Activated T-helper 1 cell treated with anti-CD3 and anti-CD28 coated beads, Interleukin-2, amount 50 U/mL, for 16 hours (primary cell): ENCODE data around the gene KREMEN1.
"Not testable (repeated sequence)": the region's sequence is repeated elsewhere in the genome, so short reads cannot be mapped to it uniquely, and the experiment has no call there.

Experiments
- DNase-seq, 2 donors: peaks; one replicate each; pipeline ENCODE4 v3.0.0-alpha.2; 2020; ENCODE audit warnings: low read depth in 1 of 2, low spot score in 1 of 2

The KREMEN1 gene

GRCh38 chr22:29102300-29102699 lies 29.5 kb downstream of the KREMEN1 start:
- no peak for DNase-seq

- DNase-seq = no peak
Measured at GRCh38 chr22:29103121-29103520, 30.3 kb downstream of the KREMEN1 start.

DNA sequence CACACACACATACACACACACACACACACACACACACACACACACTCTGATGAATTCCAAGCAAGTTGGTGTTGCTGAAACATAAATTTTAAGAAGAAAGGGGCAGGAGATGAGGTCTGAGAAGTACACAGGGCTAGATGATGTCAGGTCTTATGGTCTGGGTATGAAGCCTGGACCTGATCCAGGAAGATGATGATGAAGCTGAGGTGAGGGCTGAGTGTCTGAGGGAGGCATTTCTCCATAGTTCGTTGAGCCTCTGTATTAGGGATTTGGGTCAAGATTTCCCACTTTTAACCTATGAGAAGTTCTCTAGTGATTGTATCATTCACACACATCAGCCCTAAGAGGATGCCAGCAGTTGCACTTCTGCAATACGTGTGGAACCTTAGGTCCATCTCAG lies 32.6 kb downstream of the KREMEN1 start:
- DNase-seq = no peak

DNA sequence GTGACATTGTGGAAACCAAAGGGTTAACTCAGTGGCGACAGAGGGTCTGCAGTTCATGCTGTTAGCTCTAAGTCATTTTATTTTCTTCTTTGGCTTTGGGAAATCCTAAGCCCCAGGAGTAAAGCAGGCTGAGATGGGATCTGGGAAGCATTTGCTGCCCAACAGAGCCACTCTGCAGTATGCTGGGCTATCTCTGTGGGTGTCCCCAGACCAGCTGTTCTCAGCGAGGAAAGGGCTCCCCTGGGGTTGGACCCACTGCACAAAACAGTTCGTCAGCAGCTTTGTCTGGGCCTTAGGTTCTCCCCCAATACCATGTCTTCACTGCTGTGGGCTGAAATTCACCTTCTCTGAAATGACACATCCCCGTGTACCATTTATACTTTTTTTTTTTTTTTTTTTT lies 34.0 kb downstream of the KREMEN1 start:
- DNase-seq = no peak

- DNase-seq = no peak
Measured at GRCh38 chr22:29108137-29108536, 35.3 kb downstream of the KREMEN1 start.

DNA sequence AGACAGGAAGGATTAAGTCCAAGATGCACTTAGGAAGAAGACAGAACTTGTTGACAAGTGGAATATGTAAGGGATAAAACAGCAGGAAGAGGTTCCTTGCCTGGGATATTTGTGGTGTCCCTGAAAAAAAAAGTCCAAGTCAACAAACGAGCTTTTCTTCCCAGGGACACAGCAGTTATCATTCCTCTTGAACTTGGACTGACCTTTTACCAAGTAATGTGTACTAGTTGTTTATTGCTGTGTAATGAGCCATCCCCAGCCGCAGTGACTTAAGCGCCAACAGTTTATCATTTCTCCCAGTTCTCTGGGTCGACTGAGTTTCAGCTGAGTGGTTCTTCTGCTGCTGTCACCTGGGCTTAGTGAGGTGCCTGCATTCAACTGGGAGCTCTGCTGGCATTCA lies 37.0 kb downstream of the KREMEN1 start:
- DNase-seq = no peak

- DNase-seq = no peak
Measured at GRCh38 chr22:29110946-29111345, 38.1 kb downstream of the KREMEN1 start.

DNA sequence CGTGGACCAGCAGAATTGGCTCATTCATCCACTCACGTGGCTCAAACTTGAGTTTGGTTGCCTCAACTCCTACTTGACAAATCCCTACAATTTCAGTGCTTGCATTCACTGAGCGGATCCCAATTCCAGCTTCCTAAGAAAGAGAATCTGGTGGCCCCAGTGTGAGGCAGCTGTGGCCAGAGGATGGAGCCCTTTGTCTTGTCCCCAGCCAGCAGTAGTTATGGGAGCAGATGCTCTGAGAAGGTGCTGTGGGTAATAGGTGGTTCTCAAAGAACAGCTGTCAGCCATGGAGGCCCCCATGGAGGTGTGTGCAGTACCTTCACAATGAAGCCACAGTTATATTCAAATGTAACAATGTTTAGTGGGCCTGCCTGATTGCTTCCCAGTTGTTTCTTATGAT lies 39.3 kb downstream of the KREMEN1 start:
- DNase-seq = no peak

DNA sequence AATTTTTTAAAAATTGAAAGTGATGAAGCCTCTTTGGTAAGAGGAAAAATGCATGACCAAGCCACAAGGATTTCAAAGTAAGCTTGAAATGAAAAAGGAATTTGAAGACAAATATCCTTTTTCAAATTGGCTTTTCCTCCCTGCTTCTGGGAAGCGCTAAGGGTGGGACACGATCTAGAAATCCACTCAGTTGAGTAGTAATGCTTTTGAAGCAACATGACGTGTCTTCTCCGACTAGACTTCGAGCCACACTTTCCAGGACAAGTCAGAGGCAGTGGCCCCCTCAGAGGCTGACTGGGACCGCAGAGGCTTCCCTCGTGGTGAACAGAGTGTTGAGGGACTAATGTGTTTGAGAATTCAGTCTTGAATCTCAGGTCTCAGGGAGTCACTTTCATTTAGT lies 39.8 kb downstream of the KREMEN1 start:
- DNase-seq = no peak

GRCh38 chr22:29113319-29113718 lies 40.5 kb downstream of the KREMEN1 start:
- DNase-seq = no peak

GRCh38 chr22:29114392-29114791 lies 41.6 kb downstream of the KREMEN1 start:
- no peak for DNase-seq

GRCh38 chr22:29115682-29116288 lies 43.0 kb downstream of the KREMEN1 start:
- DNase-seq = no peak

DNA sequence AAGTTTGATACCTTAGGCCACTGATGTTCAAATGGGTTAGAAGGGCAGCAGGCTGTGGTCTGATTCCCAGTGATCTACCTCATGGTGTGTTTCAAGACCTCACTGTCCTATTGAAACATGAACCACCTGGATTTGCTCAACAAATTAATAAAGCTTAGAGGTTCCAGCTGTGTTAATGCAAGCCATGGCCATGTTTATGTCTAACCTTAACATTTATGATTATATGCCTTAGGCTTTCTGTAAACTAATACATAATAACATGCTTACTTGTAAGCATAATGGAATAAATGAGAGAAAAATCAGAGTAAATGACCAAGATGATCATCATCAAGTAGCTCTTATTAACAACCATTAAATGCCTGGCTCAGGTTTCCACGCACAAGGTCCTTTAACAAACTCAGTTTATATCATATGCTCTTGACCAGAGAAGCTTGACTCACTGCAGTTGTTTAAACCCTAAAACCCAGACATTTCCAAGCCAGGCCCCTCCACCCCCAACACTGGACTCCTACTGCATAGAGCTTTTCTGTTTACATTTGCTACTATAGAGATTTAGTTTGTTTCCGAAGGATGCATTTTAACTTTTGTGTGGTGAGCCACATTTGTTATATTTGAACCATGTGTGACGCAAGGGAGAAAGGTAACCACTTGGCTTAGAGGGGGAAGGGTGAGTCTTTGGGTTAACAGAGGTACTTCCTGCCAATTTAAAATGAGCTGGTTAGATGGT lies 43.7 kb downstream of the KREMEN1 start:
- DNase-seq = no peak

DNA sequence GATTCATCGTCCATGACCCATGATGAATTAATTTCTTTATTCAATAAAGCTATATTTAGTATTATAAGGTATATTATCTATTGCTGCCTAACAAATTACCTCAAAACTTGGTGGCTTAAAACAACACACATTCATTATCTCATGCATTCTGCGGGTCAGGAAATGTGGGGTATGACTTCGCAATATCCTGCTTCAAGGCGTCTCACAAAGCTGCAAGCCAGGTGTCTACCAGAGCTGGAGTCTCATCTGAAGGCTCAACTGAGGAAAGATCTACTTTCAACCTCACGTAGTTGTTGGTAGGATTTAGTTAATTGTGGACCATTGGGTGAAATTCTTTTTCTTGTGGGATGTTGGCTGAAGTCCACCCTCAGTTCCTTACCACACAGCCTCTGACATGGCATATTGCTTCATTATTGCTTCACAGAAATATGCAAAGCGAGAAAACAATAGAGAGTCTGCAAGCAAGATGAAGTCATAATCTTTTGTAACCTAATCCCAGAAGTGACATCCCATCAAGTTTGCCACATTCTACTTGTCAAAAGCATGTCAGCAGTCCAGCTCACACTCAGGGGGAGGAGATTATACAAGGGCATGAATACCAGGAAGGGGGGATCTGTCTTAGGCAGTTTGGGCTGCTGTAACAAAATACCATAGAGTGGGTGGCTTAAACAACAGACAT lies 45.1 kb downstream of the KREMEN1 start:
- DNase-seq = no peak

- not testable (repeated sequence) for DNase-seq
Measured at GRCh38 chr22:29120098-29120912, 47.5 kb downstream of the KREMEN1 start.

- no peak for DNase-seq
Measured at GRCh38 chr22:29121124-29121523, 48.3 kb downstream of the KREMEN1 start.

- no peak for DNase-seq
Measured at GRCh38 chr22:29122041-29122440, 49.2 kb downstream of the KREMEN1 start.

- DNase-seq = no peak
Measured at GRCh38 chr22:29124777-29125442, 52.1 kb downstream of the KREMEN1 start.

GRCh38 chr22:29125443-29125778 lies 52.6 kb downstream of the KREMEN1 start:
- no peak for DNase-seq

DNA sequence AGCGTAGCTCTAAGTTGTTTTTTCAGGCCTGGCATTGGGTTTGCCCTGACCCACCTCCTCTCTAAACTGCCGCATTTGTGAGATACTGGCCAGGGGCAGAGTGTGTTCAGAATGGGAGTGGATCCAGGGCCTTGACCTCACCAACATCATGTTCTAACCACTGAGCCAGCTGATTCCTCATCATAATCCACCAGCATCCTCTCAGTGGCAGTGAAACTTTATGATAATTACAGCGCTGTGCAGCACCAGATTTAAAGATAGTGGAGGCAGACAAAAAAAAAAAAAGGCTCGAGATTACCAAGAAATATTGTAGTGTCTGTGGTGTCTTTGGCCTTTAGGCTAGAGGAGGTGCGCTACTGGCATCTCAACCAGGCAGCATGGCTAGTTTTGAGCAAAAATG lies 53.0 kb downstream of the KREMEN1 start:
- no peak for DNase-seq
